Measurements from ENCODE around the gene DLX1.

DLX1 gene

GRCh38 chr2:172083628-172084394, 1.5 kb upstream of the DLX1 start:
- no peak for TF ChIP-seq CTCF (IDR thresholded peaks at IDR 0.05; ENCODE audit: low read depth, low read length, missing control alignments)
- no peak for DNase-seq (ENCODE audit: low read depth)
- H3K4me3 ChIP-seq (ENCODE audit: low read depth, low read length) = peak overlapping the region; percentile 67; the same call in 1 of the 2 replicates

- no peak for DNase-seq (ENCODE audit: low read depth)
- no peak for TF ChIP-seq CTCF (IDR thresholded peaks at IDR 0.05; ENCODE audit: low read depth, low read length, missing control alignments)
- peak overlapping the region; percentile 67 for H3K4me3 ChIP-seq (ENCODE audit: low read depth, low read length)
Observed at GRCh38 chr2:172084395-172084644, 987 bp upstream of the DLX1 start.

GRCh38 chr2:172084645-172085459, 455 bp upstream of the DLX1 start:
- DNase-seq (ENCODE audit: low read depth) = peak; percentile 69
- no peak for TF ChIP-seq CTCF (IDR thresholded peaks at IDR 0.05; ENCODE audit: low read depth, low read length, missing control alignments)
- H3K4me3 ChIP-seq (ENCODE audit: low read depth, low read length) = peak overlapping the region; percentile 67

- DNase-seq (ENCODE audit: low read depth) = no peak
- TF ChIP-seq CTCF (IDR thresholded peaks at IDR 0.05; ENCODE audit: low read depth, low read length, missing control alignments) = peak; percentile 23
- H3K4me3 ChIP-seq (ENCODE audit: low read depth, low read length) = peak overlapping the region; percentile 6; the same call in 1 of the 2 replicates
Observed at GRCh38 chr2:172086241-172087206, 1.2 kb downstream of the DLX1 start.

- no peak overlapping the region for H3K4me3 ChIP-seq (ENCODE audit: low read depth, low read length)
- DNase-seq (ENCODE audit: low read depth) = no peak
- no peak for TF ChIP-seq CTCF (IDR thresholded peaks at IDR 0.05; ENCODE audit: low read depth, low read length, missing control alignments)
Observed at GRCh38 chr2:172087207-172087779, 2.0 kb downstream of the DLX1 start.

- no peak overlapping the region for H3K4me3 ChIP-seq (ENCODE audit: low read depth, low read length)
- no peak for TF ChIP-seq CTCF (IDR thresholded peaks at IDR 0.05; ENCODE audit: low read depth, low read length, missing control alignments)
- no peak for DNase-seq (ENCODE audit: low read depth)
Observed at GRCh38 chr2:172087780-172088244, 2.5 kb downstream of the DLX1 start.
